GM23248 (cell line): Measurements from ENCODE around the gene FERMT3. TPM values are rescaled to one million over a fixed set of nuclear protein-coding genes. Genes with fewer than 3 reads are reported as not detected.

Source experiments
- DNase-seq: peaks from one replicate; pipeline ENCODE4 v3.0.0-alpha.2; 2015
- H2AFZ ChIP-seq: fragments of 200-600 bp; sonication (generic); 2 replicates; pipeline ENCODE4 v1.6.1; 2016; ENCODE audit warnings: antibody characterized with exemption
- H3F3A ChIP-seq: fragments of 200-600 bp; sonication (generic); 2 replicates; pipeline ENCODE4 v1.6.1; 2016; ENCODE audit warnings: mild to moderate bottlenecking, antibody characterized with exemption, mixed run types; ENCODE audit not compliant: insufficient read depth
- H3K27ac ChIP-seq: fragments of 200-600 bp; sonication (generic); 2 replicates; pipeline ENCODE4 v1.5.1; 2016; ENCODE audit warnings: mild to moderate bottlenecking
- H3K27me3 ChIP-seq: fragments of 200-600 bp; sonication (generic); replicated peaks from 2 replicates; pipeline ENCODE4 v1.6.1; 2016; ENCODE audit warnings: mild to moderate bottlenecking; ENCODE audit not compliant: insufficient read depth
- H3K36me3 ChIP-seq: fragments of 200-600 bp; sonication (generic); 2 replicates; pipeline ENCODE4 v1.6.1; 2016; ENCODE audit warnings: low read depth, mild to moderate bottlenecking
- H3K4me1 ChIP-seq: fragments of 200-600 bp; sonication (generic); 2 replicates; pipeline ENCODE4 v1.6.1; 2016; ENCODE audit warnings: mild to moderate bottlenecking; ENCODE audit not compliant: insufficient read depth
- H3K4me2 ChIP-seq: fragments of 200-600 bp; sonication (generic); one replicate; pipeline ENCODE4 v1.6.1; 2016; ENCODE audit warnings: mild to moderate bottlenecking; ENCODE audit not compliant: unreplicated experiment
- H3K4me3 ChIP-seq: fragments of 200-600 bp; sonication (generic); 2 replicates; pipeline ENCODE4 v1.5.1; 2016; ENCODE audit warnings: mild to moderate bottlenecking
- H3K79me2 ChIP-seq: fragments of 200-600 bp; sonication (generic); 2 replicates; pipeline ENCODE4 v1.6.1; 2016; ENCODE audit warnings: mild to moderate bottlenecking; ENCODE audit not compliant: insufficient read depth
- H3K9ac ChIP-seq: fragments of 200-600 bp; sonication (generic); 2 replicates; pipeline ENCODE4 v1.6.1; 2016; ENCODE audit warnings: mild to moderate bottlenecking
- H3K9me2 ChIP-seq: fragments of 200-600 bp; sonication (generic); 2 replicates; pipeline ENCODE4 v1.6.1; 2016; ENCODE audit warnings: mixed run types, mild to moderate bottlenecking, moderate library complexity; ENCODE audit not compliant: insufficient read depth
- H3K9me3 ChIP-seq: fragments of 200-600 bp; sonication (generic); one replicate; pipeline ENCODE4 v1.6.1; 2017; ENCODE audit warnings: low read depth
- H4K20me1 ChIP-seq: fragments of 200-600 bp; sonication (generic); 2 replicates; pipeline ENCODE4 v1.6.0; 2016; ENCODE audit not compliant: insufficient read depth
- EZH2 ChIP-seq: fragments of 200-600 bp; sonication (generic); IDR thresholded peaks from 2 replicates; pipeline ENCODE4 v1.6.1; 2018; ENCODE audit warnings: antibody characterized with exemption, mild to moderate bottlenecking; ENCODE audit not compliant: insufficient read depth, poor library complexity, severe bottlenecking
- EZH2phosphoT487 ChIP-seq: fragments of 200-600 bp; sonication (generic); IDR thresholded peaks from 2 replicates; pipeline ENCODE4 v1.6.1; 2018; ENCODE audit warnings: antibody characterized with exemption, moderate library complexity, mild to moderate bottlenecking, low read depth; ENCODE audit not compliant: insufficient read depth
- WGBS, 2 experiments: methylation state at CpG; one replicate each; pipeline ENCODE4 v1.1.6; 2015 to 2017; ENCODE audit warnings: low lambda C conversion rate in 2 of 2, low coverage in 1 of 2; ENCODE audit errors: missing lambda C conversion rate in 2 of 2; 5-methylcytosine and 5-hydroxymethylcytosine counted together
- in situ Hi-C: fragments of 300-500 bp; cut with MboI; formaldehyde crosslinking; loops from 2 replicates; pipeline ENCODE4 v1.15.0; 2020
- polyA plus RNA-seq: library from polyadenylated mRNA; unstranded; fragments of >200 nt; fragmentation: Nextera tagmentation; extraction: Ambion mirVana; gene quantifications from 2 replicates; pipeline ENCODE4 v1.2.1, GENCODE V29; 2016
- total RNA-seq: library from RNA; depleted of rRNA; stranded (reverse); fragments of >200 nt; shearing (Covaris generic); gene quantifications from 2 replicates; pipeline ENCODE4 v1.2.3, GENCODE V29; 2014

FERMT3 gene
- total and polyA plus RNA-seq, 2 experiments from 2014 or later = 1.5 to 3.9 TPM

GRCh38 chr11:64259533-64260067, 53.1 kb downstream of the FERMT3 start:
- in situ Hi-C loops = no loop called here
- no peaks in the 10 kb centered on the region for H3K9me2 ChIP-seq
- TF ChIP-seq EZH2 (no peak), EZH2phosphoT487 (no peak)

GRCh38 chr11:64260147-64260708, 53.7 kb downstream of the FERMT3 start:
- no peak overlapping the region for H3K4me2 ChIP-seq
- WGBS, 2 experiments = 84 to 92% methylated on average over 5 to 6 of the region's 6 CpGs
- no peaks in the 10 kb centered on the region for H4K20me1 ChIP-seq
- in situ Hi-C loops = no loop called here
- no peak overlapping the region for H3K9ac ChIP-seq
- H2AFZ ChIP-seq = no peak overlapping the region
- peaks cover 7% of the 10 kb centered on the region; the same call in 1 of the 2 replicates for H3K36me3 ChIP-seq
- no peaks in the 10 kb centered on the region for H3K9me2 ChIP-seq
- no peaks in the 10 kb centered on the region for H3K27me3 ChIP-seq
- H3K79me2 ChIP-seq = no peaks in the 10 kb centered on the region
- DNase-seq = no peak
- H3K4me1 ChIP-seq = no peaks in the 10 kb centered on the region
- no peak overlapping the region for H3K27ac ChIP-seq
- no peak overlapping the region for H3K4me3 ChIP-seq
- H3F3A ChIP-seq = no peaks in the 10 kb centered on the region
- TF ChIP-seq EZH2 = no peak
- no peak for TF ChIP-seq EZH2phosphoT487
- no peaks in the 10 kb centered on the region for H3K9me3 ChIP-seq

More at GRCh38 chr11:64259533-64260067, 53.1 kb downstream of the FERMT3 start:
- Histone ChIP-seq H3K4me1 (no peaks in the 10 kb centered on the region), H3K9me3 (no peaks in the 10 kb centered on the region), H3F3A (no peaks in the 10 kb centered on the region), H3K9ac (no peak overlapping the region), H3K4me2 (no peak overlapping the region), H2AFZ (no peak overlapping the region), H3K79me2 (no peaks in the 10 kb centered on the region; the same call in 1 of the 2 replicates), H4K20me1 (no peaks in the 10 kb centered on the region), H3K27ac (no peak overlapping the region), H3K4me3 (no peak overlapping the region), H3K36me3 (peaks cover 7% of the 10 kb centered on the region; the same call in 1 of the 2 replicates), H3K27me3 (no peaks in the 10 kb centered on the region)
- DNase-seq = no peak
- WGBS, 2 experiments = 98% methylated on average over 4 of the region's 4 CpGs

GRCh38 chr11:64261556-64262080, 55.1 kb downstream of the FERMT3 start:
- DNase-seq = no peak
- no peak overlapping the region for H2AFZ ChIP-seq
- no peak overlapping the region for H3K4me3 ChIP-seq
- in situ Hi-C loops = no loop called here
- no peaks in the 10 kb centered on the region for H3K4me1 ChIP-seq
- H3K27ac ChIP-seq = no peak overlapping the region
- no peaks in the 10 kb centered on the region for H3K9me3 ChIP-seq
- 93% methylated on average over 18 of the region's 18 CpGs for WGBS, 2 experiments
- H3K27me3 ChIP-seq = no peaks in the 10 kb centered on the region
- H4K20me1 ChIP-seq = no peaks in the 10 kb centered on the region
- no peak overlapping the region for H3K4me2 ChIP-seq
- TF ChIP-seq EZH2phosphoT487 (no peak), EZH2 (no peak)
- no peaks in the 10 kb centered on the region for H3K79me2 ChIP-seq
- no peak overlapping the region for H3K9ac ChIP-seq
- no peaks in the 10 kb centered on the region for H3K9me2 ChIP-seq
- no peaks in the 10 kb centered on the region for H3F3A ChIP-seq
- H3K36me3 ChIP-seq = peaks cover 7% of the 10 kb centered on the region; the same call in 1 of the 2 replicates

GRCh38 chr11:64262271-64263002, 55.9 kb downstream of the FERMT3 start:
- Histone ChIP-seq H3K4me3 (no peak overlapping the region), H2AFZ (no peak overlapping the region), H3K9me3 (no peaks in the 10 kb centered on the region), H3K9ac (no peak overlapping the region), H3K4me2 (no peak overlapping the region), H3K36me3 (peaks cover 7% of the 10 kb centered on the region; the same call in 1 of the 2 replicates), H3F3A (no peaks in the 10 kb centered on the region), H3K27ac (no peak overlapping the region), H3K79me2 (no peaks in the 10 kb centered on the region), H3K9me2 (no peaks in the 10 kb centered on the region), H3K4me1 (0 out of 2 replicates have a peak, but pooled peaks cover 2% of the 10 kb centered on the region), H3K27me3 (no peaks in the 10 kb centered on the region), H4K20me1 (no peaks in the 10 kb centered on the region)
- 93 to 94% methylated on average over 42 of the region's 42 CpGs for WGBS, 2 experiments
- TF ChIP-seq EZH2 = no peak
- no peak for TF ChIP-seq EZH2phosphoT487
- in situ Hi-C loops = no loop called here
- no peak for DNase-seq
